B cell (primary cell): Measurements from ENCODE around the gene PYCARD.

Experiments used
- EZH2 ChIP-seq: IDR thresholded peaks from 2 replicates; pipeline ENCODE4 v1.6.1; 2012; ENCODE audit warnings: borderline replicate concordance, low read depth, mild to moderate bottlenecking, moderate library complexity, low read length; ENCODE audit not compliant: insufficient read depth, poor library complexity, severe bottlenecking
- TF ChIP-seq, protein P1 (sequence below): fragments of 200-600 bp; IDR thresholded peaks from one replicate; pipeline ENCODE4 v1.8.0; 2022; ENCODE audit warnings: antibody characterized with exemption, mild to moderate bottlenecking

- TF ChIP-seq, protein P1, sequence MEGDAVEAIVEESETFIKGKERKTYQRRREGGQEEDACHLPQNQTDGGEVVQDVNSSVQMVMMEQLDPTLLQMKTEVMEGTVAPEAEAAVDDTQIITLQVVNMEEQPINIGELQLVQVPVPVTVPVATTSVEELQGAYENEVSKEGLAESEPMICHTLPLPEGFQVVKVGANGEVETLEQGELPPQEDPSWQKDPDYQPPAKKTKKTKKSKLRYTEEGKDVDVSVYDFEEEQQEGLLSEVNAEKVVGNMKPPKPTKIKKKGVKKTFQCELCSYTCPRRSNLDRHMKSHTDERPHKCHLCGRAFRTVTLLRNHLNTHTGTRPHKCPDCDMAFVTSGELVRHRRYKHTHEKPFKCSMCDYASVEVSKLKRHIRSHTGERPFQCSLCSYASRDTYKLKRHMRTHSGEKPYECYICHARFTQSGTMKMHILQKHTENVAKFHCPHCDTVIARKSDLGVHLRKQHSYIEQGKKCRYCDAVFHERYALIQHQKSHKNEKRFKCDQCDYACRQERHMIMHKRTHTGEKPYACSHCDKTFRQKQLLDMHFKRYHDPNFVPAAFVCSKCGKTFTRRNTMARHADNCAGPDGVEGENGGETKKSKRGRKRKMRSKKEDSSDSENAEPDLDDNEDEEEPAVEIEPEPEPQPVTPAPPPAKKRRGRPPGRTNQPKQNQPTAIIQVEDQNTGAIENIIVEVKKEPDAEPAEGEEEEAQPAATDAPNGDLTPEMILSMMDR = no peak
- no peak for TF ChIP-seq EZH2
These were observed 17.2 kb downstream of the PYCARD start for GRCh38 chr16:31185339-31185738.
